Suprapubic skin (tissue), 4 donors: ENCODE results near the gene MRPS34. TPM values are rescaled to one million over a fixed set of nuclear protein-coding genes. Genes with fewer than 3 reads are reported as not detected.

Experiments used
- DNase-seq, 2 donors: peaks; one replicate each; pipeline ENCODE4 v3.0.0-alpha.2; 2019; ENCODE audit warnings: low spot score in 2 of 2
- H3K27ac ChIP-seq: fragments of 200-600 bp; sonication (generic); one replicate; pipeline ENCODE4 v1.5.1; 2019
- H3K27me3 ChIP-seq: fragments of 200-600 bp; sonication (generic); one replicate; pipeline ENCODE4 v1.5.1; 2019
- H3K36me3 ChIP-seq: fragments of 200-600 bp; sonication (generic); one replicate; pipeline ENCODE4 v1.5.1; 2019
- H3K4me1 ChIP-seq: fragments of 200-600 bp; sonication (generic); one replicate; pipeline ENCODE4 v1.5.1; 2019
- H3K4me3 ChIP-seq: fragments of 200-600 bp; sonication (generic); one replicate; pipeline ENCODE4 v1.5.1; 2019; ENCODE audit warnings: mild to moderate bottlenecking
- H3K9me3 ChIP-seq: fragments of 200-600 bp; sonication (generic); one replicate; pipeline ENCODE4 v1.5.1; 2019
- EP300 ChIP-seq: sonication (generic); formaldehyde crosslinking; IDR thresholded peaks from one replicate; pipeline ENCODE4 v1.6.1; 2017; ENCODE audit warnings: antibody characterized with exemption
- POLR2A ChIP-seq, 2 donors: fragments of 450-650 bp; IDR thresholded peaks; one replicate each; pipeline ENCODE4 v1.6.1; 2017; ENCODE audit warnings: antibody characterized with exemption in 2 of 2, mild to moderate bottlenecking in 2 of 2, moderate library complexity in 2 of 2
- POLR2AphosphoS5 ChIP-seq, 3 donors: sonication (generic); formaldehyde crosslinking; IDR thresholded peaks; one replicate each; pipeline ENCODE4 v1.6.1; 2017; ENCODE audit warnings: antibody characterized with exemption in 3 of 3
- WGBS: methylation state at CpG from one replicate; pipeline ENCODE4 v1.1.5; 2018; 5-methylcytosine and 5-hydroxymethylcytosine counted together
- total RNA-seq, 4 donors: library from RNA; depleted of rRNA; stranded (reverse); fragments of >200 nt; gene quantifications; one replicate each; pipeline ENCODE4 v1.1.0, GENCODE V29; 2016
- TF ChIP-seq, protein P1 (sequence below), 2 donors: fragments of 200-600 bp in 1 of 2; fragments of 450-650 bp in 1 of 2; sonication (generic) in 1 of 2; IDR thresholded peaks; one replicate each; pipeline ENCODE4 v1.5.1; 2016 to 2019; ENCODE audit warnings: antibody characterized with exemption in 2 of 2, mild to moderate bottlenecking in 1 of 2, moderate library complexity in 1 of 2

Gene MRPS34
- total RNA-seq, 4 donors from 2014 or later = 46.8 to 74.3 (median 64.9) TPM

DNA sequence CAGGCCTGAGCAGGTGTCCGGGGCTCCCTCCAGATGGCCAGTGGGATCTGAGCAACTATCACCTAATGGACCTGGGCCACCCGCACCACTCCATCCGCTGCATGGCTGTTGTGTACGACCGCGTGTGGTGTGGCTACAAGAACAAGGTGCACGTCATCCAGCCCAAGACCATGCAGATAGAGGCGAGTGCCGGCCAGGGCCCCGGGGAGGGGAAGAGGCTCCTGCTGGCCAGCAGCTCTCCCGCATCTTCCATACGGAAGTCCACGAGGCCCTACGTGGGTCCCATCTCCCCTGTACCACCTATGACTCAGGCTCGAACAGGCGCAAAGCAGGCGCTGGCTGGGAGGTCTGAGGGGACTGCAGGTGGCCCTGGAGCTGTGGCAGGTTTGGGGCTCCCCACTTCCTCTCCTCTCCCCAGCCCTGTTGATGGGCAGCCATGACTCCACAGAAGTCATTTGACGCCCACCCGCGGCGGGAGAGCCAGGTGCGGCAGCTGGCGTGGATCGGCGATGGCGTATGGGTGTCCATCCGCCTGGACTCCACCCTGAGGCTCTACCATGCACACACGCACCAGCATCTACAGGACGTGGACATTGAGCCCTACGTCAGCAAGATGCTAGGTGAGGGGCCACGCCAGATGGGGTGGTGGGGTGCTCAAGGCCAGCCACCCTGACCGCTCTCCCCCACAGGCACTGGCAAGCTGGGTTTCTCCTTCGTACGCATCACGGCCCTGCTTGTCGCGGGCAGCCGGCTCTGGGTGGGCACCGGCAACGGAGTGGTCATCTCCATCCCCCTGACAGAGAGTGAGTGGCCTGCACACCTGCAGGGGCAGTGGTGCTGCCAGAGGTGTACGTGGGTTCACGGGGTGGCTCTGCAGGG is 5.6 kb downstream of the MRPS34 start:
- H3K27me3 ChIP-seq = no peaks in the 10 kb centered on the region
- TF ChIP-seq, protein P1, sequence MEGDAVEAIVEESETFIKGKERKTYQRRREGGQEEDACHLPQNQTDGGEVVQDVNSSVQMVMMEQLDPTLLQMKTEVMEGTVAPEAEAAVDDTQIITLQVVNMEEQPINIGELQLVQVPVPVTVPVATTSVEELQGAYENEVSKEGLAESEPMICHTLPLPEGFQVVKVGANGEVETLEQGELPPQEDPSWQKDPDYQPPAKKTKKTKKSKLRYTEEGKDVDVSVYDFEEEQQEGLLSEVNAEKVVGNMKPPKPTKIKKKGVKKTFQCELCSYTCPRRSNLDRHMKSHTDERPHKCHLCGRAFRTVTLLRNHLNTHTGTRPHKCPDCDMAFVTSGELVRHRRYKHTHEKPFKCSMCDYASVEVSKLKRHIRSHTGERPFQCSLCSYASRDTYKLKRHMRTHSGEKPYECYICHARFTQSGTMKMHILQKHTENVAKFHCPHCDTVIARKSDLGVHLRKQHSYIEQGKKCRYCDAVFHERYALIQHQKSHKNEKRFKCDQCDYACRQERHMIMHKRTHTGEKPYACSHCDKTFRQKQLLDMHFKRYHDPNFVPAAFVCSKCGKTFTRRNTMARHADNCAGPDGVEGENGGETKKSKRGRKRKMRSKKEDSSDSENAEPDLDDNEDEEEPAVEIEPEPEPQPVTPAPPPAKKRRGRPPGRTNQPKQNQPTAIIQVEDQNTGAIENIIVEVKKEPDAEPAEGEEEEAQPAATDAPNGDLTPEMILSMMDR (IDR thresholded peaks at IDR 0.05) = no peak
- TF ChIP-seq POLR2A (IDR thresholded peaks at IDR 0.05) (no peak), EP300 (no peak), POLR2AphosphoS5 (IDR thresholded peaks at IDR 0.05) (no peak)

GRCh38 chr16:1766701-1767100 is 6.2 kb downstream of the MRPS34 start:
- Histone ChIP-seq H3K9me3 (no peaks in the 10 kb centered on the region), H3K36me3 (peaks cover 68% of the 10 kb centered on the region), H3K4me1 (peaks cover 32% of the 10 kb centered on the region), H3K27me3 (no peaks in the 10 kb centered on the region), H3K27ac (no peak overlapping the region), H3K4me3 (no peak overlapping the region)
- no peak for DNase-seq
- WGBS = 60% methylated on average over 5 of the region's 18 CpGs
- TF ChIP-seq POLR2AphosphoS5 (IDR thresholded peaks at IDR 0.05) = no peak
- TF ChIP-seq, protein P1 (IDR thresholded peaks at IDR 0.05) = no peak
- TF ChIP-seq EP300 = no peak
- TF ChIP-seq POLR2A (IDR thresholded peaks at IDR 0.05) = no peak

More for the DNA sequence above, 5.6 kb downstream of the MRPS34 start:
- peaks cover 38% of the 10 kb centered on the region for H3K4me1 ChIP-seq
- WGBS = 86% methylated on average over 25 of the region's 42 CpGs
- H3K9me3 ChIP-seq = no peaks in the 10 kb centered on the region
- H3K4me3 ChIP-seq = no peak overlapping the region
- no peak overlapping the region for H3K27ac ChIP-seq
- H3K36me3 ChIP-seq = peaks cover 61% of the 10 kb centered on the region
- DNase-seq = no peak

DNA sequence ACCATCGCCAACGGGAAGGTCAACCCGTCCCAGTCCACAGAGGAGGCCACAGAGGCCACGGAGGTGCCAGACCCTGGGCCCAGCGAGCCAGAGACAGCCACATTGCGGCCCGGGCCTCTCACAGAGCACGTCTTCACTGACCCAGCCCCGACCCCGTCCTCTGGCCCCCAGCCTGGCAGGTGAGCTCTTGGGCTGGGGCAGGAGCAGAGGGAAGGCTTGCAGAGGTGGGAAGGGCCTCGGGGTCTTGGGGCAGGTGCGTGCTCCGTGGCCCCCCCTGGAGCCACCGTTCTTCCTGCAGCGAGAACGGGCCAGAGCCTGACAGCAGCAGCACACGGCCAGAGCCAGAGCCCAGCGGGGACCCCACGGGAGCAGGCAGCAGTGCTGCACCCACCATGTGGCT is 6.7 kb downstream of the MRPS34 start:
- H3K4me3 ChIP-seq = no peak overlapping the region
- H3K27ac ChIP-seq = no peak overlapping the region
- peaks cover 28% of the 10 kb centered on the region for H3K4me1 ChIP-seq
- WGBS = 88% methylated on average over 14 of the region's 19 CpGs
- H3K27me3 ChIP-seq = no peaks in the 10 kb centered on the region
- no peaks in the 10 kb centered on the region for H3K9me3 ChIP-seq
- no peak for DNase-seq
- TF ChIP-seq POLR2A (IDR thresholded peaks at IDR 0.05) = no peak
- H3K36me3 ChIP-seq = peaks cover 72% of the 10 kb centered on the region

- no CpG with 5 or more reads among the region's 22 CpGs for WGBS
- H3K4me3 ChIP-seq = no peak overlapping the region
- DNase-seq = no peak
- no peaks in the 10 kb centered on the region for H3K27me3 ChIP-seq
- no peaks in the 10 kb centered on the region for H3K9me3 ChIP-seq
- no peak overlapping the region for H3K27ac ChIP-seq
- TF ChIP-seq EP300 (no peak), POLR2A (IDR thresholded peaks at IDR 0.05) (no peak), POLR2AphosphoS5 (IDR thresholded peaks at IDR 0.05) (no peak)
- TF ChIP-seq, protein P1 (IDR thresholded peaks at IDR 0.05) = no peak
- peaks cover 26% of the 10 kb centered on the region for H3K4me1 ChIP-seq
- peaks cover 76% of the 10 kb centered on the region for H3K36me3 ChIP-seq
Observed at GRCh38 chr16:1765826-1766225, 7.1 kb downstream of the MRPS34 start.

DNA sequence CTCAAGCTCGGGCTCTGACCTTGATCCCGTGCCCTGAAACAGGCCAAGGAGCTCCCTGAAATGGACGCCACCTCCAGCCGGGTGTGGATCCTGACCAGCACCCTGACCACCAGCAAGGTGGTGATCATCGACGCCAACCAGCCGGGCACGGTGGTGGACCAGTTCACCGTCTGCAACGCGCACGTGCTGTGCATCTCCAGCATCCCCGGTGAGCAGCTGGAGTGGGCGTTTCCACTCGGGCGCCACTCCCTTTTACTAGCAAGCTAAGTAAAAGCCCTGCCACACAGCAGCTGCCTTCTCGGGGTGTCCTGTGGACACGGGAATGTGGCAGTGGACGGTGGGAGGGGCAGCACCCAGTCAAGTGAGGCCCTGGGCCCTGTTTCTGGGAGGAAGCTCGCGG is 8.0 kb downstream of the MRPS34 start:
- H3K4me1 ChIP-seq = peaks cover 17% of the 10 kb centered on the region
- H3K27ac ChIP-seq = no peak overlapping the region
- H3K9me3 ChIP-seq = no peaks in the 10 kb centered on the region
- H3K36me3 ChIP-seq = peaks cover 84% of the 10 kb centered on the region
- no peak for DNase-seq
- H3K27me3 ChIP-seq = no peaks in the 10 kb centered on the region
- WGBS = 73% methylated on average over 15 of the region's 21 CpGs
- no peak overlapping the region for H3K4me3 ChIP-seq
- TF ChIP-seq EP300 = no peak
- TF ChIP-seq, protein P1 (IDR thresholded peaks at IDR 0.05) = no peak
- no peak for TF ChIP-seq POLR2AphosphoS5 (IDR thresholded peaks at IDR 0.05)
- no peak for TF ChIP-seq POLR2A (IDR thresholded peaks at IDR 0.05)
